ENCODE measurements around the gene ASIP.
"Not testable (repeated sequence)": the region's sequence is repeated elsewhere in the genome, so short reads cannot be mapped to it uniquely, and the experiment has no call there.

ASIP gene

DNA sequence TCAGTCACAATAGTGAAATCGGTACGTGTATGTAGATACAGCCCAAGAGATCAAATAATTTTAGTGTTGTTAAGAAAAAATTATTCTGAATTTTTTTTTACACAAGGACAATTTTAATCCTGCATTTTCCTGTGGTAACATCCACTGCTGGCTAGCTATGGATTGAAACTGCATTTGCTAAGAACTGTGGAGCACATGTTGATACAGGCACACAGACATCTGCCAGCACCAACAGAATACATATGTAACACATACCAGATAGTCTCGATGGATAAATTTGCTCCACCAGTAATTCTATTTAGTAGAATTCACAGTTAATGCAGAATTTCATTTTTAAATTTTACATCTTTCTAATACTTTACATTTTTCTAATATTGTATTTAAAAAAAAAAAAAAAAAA lies 2.2 kb downstream of the ASIP start:
- no peak for DNase-seq

DNA sequence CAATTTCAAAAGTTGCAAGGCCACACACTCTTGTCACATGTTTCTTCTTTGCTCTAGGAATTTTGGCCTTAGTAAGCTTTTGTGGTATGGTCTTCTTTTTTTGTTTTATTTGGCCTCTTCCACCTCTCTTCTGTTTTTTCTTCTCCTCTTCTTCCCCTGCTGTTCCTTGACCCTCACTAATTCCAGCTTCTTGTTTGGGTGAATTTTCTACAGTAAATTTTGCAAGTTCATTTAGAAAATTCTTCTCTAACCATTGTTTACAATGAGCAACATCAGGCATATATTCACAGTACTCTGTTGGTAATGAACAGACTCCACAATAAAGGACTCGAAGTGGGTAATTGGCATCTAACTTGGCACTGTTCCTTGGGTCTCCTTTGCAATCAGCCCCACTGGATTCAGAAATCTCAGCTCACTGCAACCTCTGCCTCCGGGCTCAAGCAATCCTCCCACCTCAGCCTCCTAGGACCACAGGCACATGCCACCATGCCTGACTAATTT lies 5.0 kb downstream of the ASIP start:
- no peak for DNase-seq

DNA sequence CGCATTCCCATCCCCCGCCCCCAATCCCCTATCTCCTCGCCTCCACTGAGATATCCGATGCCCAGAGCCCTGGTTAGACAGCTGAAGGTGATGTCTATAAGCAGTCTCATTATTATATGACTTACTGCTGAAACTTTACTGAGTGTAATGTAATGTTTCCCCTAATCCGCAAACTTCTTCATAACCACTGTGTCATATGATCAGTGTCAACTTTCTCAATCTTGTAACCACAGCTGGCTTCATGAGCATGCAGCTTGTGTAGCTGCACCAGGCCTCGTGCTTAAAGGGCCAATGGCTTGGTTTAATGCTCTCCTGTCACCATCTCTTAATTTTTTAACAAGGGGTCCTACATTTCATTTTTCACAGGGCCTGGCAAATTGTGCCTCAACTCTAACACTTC lies 8.1 kb downstream of the ASIP start:
- DNase-seq: peak; percentile 29

DNA sequence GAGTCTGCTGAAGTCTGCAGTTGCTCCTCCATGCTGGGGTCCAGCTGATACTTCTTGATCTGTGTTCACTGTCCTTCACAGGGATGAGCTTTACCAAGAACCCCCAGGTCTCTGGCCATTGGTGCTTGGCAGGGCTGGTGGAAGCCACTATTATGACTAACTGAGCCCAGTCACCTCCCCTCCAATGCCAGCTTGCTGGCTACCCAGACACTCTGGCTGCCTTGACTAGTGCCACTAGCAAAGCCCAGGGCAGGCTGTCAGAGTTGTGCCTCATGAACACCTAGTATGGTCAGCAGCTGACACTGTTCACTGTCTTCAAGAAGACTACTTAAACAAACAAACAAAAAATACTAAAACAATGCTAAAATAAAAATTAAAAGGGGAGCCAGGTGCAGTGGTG lies 8.8 kb downstream of the ASIP start:
- no peak for DNase-seq

DNA sequence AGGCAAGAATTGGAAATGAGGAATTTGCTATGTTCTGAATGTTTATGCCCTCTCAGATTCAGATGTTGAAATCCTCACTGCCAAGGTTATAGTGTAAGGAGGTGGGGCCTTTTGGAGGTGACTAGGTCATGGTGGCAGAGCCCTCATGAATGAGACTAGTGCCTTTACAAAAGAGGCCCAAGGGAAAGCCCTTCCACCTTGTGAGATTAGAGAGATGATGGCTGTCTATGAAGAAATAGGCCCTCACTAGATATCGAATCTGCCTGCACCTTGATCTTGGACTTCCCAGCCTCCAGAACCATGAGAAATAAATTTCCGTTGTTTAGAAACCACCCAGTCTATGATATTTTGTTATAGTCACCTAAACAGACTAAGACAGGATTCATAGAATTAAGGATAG lies 10.4 kb downstream of the ASIP start:
- DNase-seq: no peak

DNA sequence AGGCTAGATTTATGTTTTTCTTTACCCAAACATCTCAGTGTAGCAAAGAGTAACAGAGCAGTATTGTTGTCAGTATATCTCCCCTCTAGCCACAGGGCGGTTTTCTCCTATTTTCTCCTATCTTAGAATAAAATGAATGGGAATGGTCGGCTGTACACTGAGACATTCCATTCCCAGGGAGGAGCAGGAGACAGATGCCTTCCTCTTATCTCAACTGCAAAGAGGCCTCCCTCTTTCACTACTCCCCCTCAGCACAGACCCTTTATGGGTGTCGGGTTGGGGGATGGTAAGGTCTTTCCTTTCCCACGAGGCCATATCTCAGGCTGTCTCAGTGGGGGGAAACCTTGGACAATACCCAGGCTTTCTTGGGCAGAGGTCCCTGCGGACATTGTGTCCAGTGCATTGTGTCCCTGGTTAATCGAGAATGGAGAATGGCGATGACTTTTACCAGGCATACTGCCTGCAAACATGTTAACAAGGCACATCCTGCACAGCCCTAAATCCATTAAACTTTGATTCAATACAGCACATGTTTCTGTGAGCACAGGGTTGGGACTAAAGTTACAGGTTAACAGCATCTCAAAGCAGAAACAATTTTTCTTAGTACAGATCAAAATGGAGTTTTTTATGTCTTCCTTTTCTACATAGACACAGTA lies 11.3 kb downstream of the ASIP start:
- not testable (repeated sequence) for DNase-seq

DNA sequence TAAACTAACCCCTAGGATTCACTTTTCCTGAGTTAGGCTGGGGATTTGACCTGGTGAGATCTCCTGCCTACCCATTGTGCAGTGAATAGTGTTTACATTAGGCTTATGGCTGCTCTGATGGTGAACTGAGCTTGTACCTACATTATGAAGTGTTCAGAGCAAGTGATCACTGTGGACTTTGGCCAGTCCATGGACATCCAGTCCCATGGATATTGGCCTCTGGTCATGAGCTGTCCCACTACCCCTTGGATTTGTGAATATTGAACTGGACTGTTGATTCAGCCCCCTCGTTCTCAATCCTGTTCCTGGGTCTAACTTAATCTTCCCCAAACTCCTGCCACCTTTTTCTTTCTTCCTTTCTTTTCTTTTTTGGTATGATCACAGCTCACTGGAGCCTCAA lies 13.8 kb downstream of the ASIP start:
- DNase-seq: no peak

DNA sequence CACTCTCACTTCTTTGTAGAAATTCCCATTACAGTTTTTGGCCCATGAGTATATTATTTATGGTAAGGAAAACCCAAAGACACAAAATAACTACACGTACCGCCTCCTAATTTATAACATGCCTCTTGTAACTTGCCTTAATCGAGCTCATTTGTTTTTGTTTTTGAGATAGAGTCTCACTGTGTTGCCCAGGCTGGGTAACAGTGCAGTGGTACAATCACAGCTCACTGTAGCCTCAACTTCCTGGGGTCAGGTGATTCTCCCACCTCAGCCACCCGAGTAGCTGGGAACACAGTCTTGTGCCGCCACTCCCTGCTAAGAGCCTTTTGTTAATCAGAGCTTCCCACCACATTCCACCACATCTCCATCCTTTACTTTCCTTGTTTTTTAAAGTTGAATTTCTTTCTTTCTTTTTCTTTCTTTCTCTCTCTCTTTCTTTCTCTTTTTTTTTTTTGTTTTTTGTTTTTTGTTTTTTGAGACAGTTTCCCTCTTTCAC lies 15.5 kb downstream of the ASIP start:
- no peak for DNase-seq

DNA sequence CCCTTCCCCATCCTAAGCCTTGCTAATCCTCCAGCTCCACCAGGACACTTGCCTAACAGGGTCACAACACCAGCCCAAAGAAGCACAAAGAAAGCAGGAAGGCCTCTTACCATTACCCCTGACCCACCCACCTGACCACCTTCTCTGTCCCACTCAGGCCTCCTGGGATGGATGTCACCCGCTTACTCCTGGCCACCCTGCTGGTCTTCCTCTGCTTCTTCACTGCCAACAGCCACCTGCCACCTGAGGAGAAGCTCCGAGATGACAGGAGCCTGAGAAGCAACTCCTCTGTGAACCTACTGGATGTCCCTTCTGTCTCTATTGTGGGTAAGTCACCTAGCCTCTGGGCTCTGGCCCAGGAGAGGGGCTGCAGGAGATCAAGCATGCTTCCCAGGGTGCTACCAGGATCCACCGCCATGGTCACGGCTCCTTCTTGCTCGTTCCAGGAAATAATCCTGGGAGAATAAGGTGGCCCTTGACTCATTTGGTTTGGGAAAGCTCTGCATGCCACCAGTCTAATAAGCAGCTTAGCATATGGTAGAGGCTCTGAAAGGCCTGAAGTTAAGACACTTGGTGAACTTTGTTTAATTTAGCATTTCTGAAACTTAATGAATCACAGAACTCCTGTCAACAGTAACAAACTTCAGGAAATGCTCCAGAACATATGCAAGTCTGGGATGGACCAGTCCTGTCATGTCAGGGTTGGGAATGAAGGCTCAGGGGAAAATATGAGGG lies 19.2 kb downstream of the ASIP start:
- DNase-seq: peak; percentile 6

DNA sequence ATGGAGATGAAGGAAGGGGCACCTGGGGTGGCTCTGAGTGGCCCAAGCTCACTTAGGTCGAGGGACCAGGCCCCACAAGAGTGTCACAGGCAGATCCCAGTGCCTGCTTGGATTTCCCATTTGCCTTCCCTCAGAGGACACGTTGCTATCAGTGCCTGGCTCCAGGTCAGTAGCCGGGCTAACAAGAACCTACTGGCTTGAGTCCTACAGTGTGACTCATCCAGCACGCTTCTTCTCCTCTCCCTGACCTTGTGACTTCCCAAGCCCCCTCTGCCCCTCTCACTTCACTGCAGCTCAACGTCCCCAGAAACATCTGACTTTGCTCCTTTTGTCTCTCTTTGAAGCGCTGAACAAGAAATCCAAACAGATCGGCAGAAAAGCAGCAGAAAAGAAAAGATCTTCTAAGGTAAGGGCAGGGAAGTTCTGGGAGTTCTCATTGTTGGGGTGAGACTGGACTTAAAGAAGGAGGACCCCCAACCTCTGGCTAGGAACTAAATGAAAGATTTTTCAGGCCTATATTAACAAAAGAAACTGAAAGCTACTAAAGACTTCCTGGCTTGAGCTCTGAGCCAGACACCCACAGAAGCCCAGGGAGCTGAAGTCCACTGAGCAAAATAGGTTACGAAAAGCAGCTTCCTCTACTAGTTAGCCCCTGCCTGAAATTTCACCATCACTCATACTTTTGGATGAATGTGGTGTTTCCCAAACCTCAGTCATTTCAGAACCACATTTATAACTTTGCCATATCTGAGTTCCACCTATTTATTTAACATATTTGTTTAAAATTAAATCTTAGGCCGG lies 21.5 kb downstream of the ASIP start:
- DNase-seq: no peak

DNA sequence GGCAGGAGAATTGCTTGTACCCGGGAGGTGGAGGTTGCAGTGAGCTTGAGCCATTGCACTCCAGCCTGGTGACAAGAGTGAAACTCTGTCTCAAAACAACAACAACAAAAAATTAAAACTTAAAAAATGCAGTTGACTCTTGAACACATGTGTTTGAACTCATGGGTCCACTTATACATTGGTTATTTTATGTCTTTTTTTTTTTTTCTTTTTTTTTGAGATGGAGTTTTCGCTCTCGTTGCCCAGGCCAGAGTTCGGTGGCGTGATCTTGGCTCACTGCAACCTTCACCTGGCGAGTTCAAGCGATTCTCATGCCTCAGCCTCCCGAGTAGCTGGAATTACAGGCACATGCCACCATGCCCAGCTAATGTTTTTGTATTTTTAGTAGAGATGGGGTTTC lies 22.2 kb downstream of the ASIP start:
- DNase-seq: not testable (repeated sequence)

DNA sequence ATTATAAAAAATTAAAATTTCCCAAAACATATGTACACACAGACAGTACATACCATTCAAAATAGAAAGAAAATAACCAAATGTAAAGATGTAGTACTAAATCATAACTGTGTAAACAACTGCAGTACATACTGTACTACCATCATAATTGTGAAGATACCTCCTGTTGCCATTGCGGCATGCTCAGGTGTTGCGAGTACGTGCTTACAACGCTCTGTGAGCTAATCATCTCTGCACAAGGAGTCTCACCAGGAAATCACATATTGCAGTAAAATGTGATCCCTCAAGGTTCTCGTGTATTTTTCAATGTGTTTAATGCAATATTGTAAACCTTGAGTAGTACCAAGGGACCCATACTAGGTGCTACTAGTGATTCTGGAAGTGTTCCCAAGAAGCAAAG lies 22.9 kb downstream of the ASIP start:
- DNase-seq: no peak

DNA sequence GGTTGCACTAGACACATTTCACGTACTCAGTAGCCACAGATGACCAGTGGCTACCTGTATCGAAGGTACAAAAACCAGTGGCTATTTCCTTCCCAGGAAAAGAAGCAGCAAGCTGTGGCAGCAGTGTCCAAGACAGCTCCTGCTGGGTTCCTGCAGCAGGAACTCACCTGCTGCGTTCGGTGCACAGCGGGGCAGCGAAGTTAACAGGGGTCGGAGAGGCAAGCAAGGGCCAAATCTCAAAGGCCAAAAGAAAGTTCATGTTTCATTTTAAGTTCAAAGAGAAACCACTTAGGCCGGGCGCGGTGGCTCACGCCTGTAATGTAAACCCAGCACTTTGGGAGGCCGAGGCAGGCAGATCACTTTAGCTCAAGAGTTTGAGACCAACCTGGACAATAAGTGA lies 26.9 kb downstream of the ASIP start:
- no peak for DNase-seq

DNA sequence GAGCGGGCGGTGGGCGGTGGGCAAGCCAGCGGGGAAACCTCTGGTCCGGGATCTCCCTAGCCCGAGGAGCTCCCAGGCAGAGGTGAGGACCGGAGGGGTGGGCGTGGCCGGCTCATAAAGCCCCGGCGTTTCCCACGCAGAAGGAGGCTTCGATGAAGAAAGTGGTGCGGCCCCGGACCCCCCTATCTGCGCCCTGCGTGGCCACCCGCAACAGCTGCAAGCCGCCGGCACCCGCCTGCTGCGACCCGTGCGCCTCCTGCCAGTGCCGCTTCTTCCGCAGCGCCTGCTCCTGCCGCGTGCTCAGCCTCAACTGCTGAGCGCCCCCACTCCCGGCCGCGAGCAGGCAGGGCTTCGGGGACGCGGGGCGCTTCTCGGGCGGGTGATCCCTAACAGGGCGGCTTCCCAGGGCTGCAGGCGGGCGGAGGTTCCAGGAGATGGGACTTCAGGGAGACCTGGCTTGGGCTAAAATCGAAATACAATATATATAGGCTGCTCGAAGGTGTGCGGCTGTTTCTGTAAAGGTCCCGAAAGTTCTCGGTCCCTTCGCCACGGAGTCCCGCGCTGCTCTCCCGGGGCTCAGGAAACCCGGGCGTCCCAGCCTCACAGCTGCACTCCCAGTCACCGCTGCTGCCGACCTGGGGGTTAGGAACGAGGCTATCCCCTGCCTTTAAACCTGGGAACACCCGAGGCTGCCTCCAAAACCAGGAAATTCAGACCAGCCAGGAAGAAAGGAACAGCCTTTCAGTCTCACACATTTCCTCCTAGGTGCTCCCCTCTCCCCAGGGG lies 27.8 kb downstream of the ASIP start:
- DNase-seq: no peak

DNA sequence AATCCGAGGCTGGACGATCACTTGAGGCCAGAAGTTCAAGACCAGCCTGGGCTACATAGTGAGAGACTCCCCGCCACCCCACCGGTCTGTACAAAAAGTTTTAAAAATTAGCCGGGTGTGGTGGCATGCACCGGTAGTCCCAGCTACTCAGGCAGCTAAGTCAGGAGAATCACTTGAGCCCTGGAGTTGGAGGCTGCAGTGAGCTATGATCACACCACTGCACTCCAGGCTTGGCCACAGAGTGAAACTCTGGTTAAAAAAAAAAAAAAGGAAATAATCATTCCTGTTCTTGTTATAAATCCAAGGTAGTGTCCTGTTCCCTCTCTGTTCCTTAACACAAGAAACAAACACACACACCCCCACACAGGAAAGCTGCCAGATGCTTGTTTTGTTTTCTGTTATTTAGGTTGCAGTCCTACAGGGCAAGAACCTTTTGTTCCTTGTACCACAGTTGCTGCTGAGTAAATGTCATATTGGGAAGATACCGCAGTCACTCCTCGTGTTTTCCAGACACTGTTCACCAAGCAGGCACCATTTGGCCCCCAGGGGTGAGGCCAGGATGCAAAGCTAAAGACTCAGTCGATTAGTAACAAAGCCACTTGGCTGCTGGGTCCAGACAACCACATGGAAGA lies 28.9 kb downstream of the ASIP start:
- no peak for DNase-seq

DNA sequence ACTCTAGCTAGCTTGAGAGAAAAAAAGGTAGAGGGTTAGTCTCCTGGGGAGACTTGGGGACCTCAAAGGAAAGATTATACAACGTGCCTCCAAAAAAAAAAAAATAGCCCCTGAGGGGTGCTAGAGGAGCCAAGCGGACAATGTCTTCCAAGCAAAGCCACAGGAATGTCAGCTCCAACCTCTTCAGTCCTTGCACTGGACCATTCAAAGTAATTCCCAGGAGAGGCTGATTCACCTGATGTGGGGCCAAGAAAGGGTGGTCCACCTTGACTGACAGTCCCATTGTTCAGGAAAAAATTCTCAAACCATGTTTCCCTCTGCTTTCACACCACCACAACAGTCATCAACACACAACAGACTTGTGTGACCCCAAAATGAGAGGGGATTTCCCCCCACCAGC lies 30.7 kb downstream of the ASIP start:
- peak; percentile 85 for DNase-seq

DNA sequence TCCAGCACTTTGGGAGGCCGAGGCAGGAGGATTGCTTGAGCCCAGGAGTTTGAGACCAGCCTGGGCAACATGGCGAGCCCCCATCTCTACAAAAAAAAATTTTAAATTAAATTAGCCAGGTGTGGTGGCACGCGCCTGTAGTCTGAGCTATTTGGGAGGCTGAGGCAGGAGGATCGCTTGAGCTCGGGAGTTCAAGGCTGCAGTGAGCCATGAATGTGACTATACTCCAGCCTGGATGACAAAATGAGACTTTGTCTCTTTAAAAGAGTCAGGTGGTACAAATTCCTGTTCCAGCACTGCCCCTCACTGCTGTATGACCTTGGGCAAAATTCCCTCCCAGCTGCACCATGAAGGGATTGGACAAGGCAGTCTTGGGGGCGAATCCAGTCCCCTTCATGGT lies 33.5 kb downstream of the ASIP start:
- DNase-seq: no peak

DNA sequence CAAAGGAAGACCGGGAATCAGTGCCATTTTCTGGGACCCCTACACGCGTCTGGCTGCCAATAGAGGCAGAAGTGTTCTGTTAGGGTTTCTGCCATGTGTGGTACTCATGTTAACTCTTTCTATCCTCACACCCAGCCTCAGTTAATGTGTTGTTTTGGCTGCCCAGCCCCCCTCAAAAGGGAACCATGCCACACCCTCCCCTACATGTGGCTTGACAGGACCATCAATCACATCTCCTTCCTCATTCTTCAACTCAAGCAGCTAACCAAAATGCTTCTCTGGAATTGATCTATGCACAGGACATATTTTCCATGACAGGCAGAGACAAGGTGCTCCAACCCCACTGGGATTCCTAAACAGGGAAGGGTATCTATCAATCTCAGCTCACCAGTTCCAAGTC lies 40.0 kb downstream of the ASIP start:
- DNase-seq: no peak

DNA sequence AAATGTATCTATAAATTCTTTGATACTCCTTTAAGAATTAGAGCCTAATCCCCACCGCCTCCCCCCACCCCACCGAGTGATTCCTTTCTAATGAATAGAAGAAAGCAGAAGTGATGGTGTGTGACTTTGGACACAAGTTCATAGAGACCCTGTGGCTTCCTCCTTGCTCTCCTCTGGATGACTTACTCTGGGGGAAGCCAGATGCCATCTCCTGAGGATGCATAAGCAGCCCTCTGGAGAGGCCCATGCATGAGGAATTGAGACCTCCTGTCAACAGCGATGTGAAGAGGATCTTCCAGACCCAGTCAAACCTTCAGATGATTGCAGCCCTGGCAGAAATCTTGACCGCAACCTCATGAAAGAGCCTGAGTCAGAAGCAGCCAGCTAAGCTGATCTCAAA lies 40.8 kb downstream of the ASIP start:
- DNase-seq: no peak

DNA sequence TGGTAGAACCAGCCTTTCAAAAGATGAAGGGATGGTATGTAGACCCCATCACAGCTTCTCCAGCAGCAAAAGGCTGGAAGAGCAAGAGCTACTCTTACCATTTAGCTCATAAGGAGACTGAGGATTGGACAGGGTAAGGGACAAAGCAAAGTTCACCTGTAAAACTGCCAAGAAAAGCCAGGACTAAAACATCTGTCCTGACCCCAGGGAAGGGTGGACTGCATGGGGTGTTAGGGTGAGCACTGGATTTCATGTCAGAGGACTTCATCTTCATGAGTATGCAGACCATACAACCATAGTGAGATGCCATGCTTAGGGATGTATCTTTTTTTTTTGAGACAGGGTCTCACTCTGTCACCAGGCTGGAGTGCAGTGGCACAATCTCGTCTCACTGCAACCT lies 42.6 kb downstream of the ASIP start:
- no peak for DNase-seq

DNA sequence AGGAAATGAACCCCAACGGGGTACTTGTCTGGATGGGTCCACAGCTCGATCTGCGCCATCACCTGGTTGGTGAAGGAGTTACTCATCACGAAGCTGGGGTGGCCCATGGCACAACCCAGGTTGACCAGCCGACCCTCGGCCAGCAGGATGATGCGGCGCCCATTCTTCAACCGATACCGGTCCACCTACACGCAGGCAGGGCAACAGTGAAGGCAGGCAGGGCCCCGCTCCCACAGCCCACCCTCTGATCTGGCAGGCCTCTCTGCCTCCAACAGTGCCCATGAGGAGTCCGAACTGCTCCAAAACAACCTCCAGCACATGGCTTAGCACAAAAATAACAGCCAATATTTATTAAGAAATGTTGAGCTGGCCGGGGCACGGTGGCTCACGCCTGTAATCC lies 44.2 kb downstream of the ASIP start:
- no peak for DNase-seq

DNA sequence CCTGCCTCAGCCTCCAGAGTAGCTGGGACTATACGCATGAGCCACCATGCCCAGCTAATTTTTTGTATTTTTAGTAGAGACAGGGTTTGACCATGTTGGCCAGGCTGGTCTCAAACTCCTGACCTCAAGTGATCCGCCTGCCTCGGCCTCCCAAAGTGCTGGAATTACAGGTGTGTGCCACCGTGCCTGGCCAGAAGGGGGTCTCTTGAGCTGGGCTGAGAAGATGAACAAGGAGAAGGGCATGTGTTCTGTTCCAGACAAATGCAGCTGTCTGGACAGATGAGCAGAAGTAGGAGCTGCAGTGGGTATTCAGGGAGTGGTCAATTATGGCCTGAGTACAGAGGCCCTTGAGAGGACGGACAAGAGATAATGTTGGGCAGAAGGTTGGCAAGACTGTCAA lies 46.3 kb downstream of the ASIP start:
- DNase-seq: not testable (repeated sequence)
